WTC11 (cell line): ENCODE results near the gene TSPO. TPM values are rescaled to one million over a fixed set of nuclear protein-coding genes. Genes with fewer than 3 reads are reported as not detected.

ENCODE experiments used
- ATAC-seq: fragments of 200-7000 bp; cut with Tn5 transposase; 2 replicates; pipeline ENCODE4 v1.10.0; 2021; ENCODE audit warnings: mild to moderate bottlenecking, moderate library complexity
- CTCF ChIA-PET: fragments of 300-600 bp; sonication (Branson Sonifier 250); formaldehyde crosslinking; loops from one replicate; lab custom pipeline; 2021; ENCODE audit warnings: antibody characterized with exemption; lab: Charles Lee
- POLR2A ChIA-PET: fragments of 350-600 bp; sonication (Branson Sonifier 250); formaldehyde crosslinking; loops from one replicate; lab custom pipeline; 2021; ENCODE audit warnings: antibody characterized with exemption; lab: Charles Lee
- DNase-seq: peaks from one replicate; pipeline ENCODE4 v3.0.0; 2021; ENCODE audit warnings: low spot score
- H3K27ac Mint-ChIP-seq: 2 replicates; pipeline ENCODE4 v1.8.0; 2021; ENCODE audit warnings: mixed read lengths
- H3K27me3 Mint-ChIP-seq: 2 replicates; pipeline ENCODE4 v1.8.0; 2021; ENCODE audit warnings: low read depth, mild to moderate bottlenecking, moderate library complexity, mixed read lengths
- H3K36me3 Mint-ChIP-seq: 2 replicates; pipeline ENCODE4 v1.8.0; 2021; ENCODE audit warnings: mixed read lengths
- H3K4me1 Mint-ChIP-seq: 2 replicates; pipeline ENCODE4 v1.8.0; 2022; ENCODE audit warnings: mixed read lengths
- H3K4me3 Mint-ChIP-seq: 2 replicates; pipeline ENCODE4 v1.8.0; 2021; ENCODE audit warnings: mild to moderate bottlenecking, moderate library complexity, mixed read lengths
- H3K9me3 Mint-ChIP-seq: 2 replicates; pipeline ENCODE4 v1.8.0; 2021; ENCODE audit warnings: mixed read lengths
- ARID4B ChIP-seq: sonication (generic); formaldehyde crosslinking; IDR thresholded peaks from 2 replicates; pipeline ENCODE4 v1.8.0; 2023; ENCODE audit warnings: missing genetic modification reagents, mild to moderate bottlenecking, borderline replicate concordance
- NFE2L1 ChIP-seq: sonication (generic); formaldehyde crosslinking; IDR thresholded peaks from 2 replicates; pipeline ENCODE4 v1.8.1; 2023; ENCODE audit warnings: missing genetic modification reagents
- PRDM15 ChIP-seq: sonication (generic); formaldehyde crosslinking; IDR thresholded peaks from 2 replicates; pipeline ENCODE4 v1.8.0; 2022; ENCODE audit warnings: missing genetic modification reagents
- RELA ChIP-seq: sonication (generic); formaldehyde crosslinking; IDR thresholded peaks from 2 replicates; pipeline ENCODE4 v1.8.1; 2022; ENCODE audit warnings: missing genetic modification reagents, mild to moderate bottlenecking, borderline replicate concordance
- TEAD4 ChIP-seq: sonication (generic); formaldehyde crosslinking; IDR thresholded peaks from 2 replicates; pipeline ENCODE4 v1.8.0; 2022; ENCODE audit warnings: mild to moderate bottlenecking, missing genetic modification reagents
- USF2 ChIP-seq: sonication (generic); formaldehyde crosslinking; IDR thresholded peaks from 2 replicates; pipeline ENCODE4 v1.8.1; 2023; ENCODE audit warnings: mild to moderate bottlenecking, missing genetic modification reagents, moderate library complexity
- total RNA-seq: library from RNA; stranded (reverse); gene quantifications from 3 replicates; pipeline ENCODE4 v1.2.3, GENCODE V29; 2021

TSPO gene
- total RNA-seq, 1 experiment from 2014 or later, result 21.9 TPM

- Mint-ChIP-seq H3K27me3 (no peaks in the 10 kb centered on the region), H3K4me1 (peaks cover 9% of the 10 kb centered on the region), H3K9me3 (no peaks in the 10 kb centered on the region), H3K36me3 (no peaks in the 10 kb centered on the region), H3K27ac (no peak overlapping the region), H3K4me3 (no peak overlapping the region)
- ATAC-seq (no peak), DNase-seq (no peak)
- TF ChIP-seq RELA (no peak), NFE2L1 (CRISPR knock-in tag) (no peak)
- POLR2A ChIA-PET, result no interaction called here
- CTCF ChIA-PET, result interaction anchor here (1.0 to 1.2 kb wide), 2 partner anchors 22 to 26 kb away, joined by 3 to 8 read pairs; no protein-coding TSS in a partner anchor
Measured at GRCh38 chr22:43205748-43206508, 54.6 kb downstream of the TSPO start.

DNA sequence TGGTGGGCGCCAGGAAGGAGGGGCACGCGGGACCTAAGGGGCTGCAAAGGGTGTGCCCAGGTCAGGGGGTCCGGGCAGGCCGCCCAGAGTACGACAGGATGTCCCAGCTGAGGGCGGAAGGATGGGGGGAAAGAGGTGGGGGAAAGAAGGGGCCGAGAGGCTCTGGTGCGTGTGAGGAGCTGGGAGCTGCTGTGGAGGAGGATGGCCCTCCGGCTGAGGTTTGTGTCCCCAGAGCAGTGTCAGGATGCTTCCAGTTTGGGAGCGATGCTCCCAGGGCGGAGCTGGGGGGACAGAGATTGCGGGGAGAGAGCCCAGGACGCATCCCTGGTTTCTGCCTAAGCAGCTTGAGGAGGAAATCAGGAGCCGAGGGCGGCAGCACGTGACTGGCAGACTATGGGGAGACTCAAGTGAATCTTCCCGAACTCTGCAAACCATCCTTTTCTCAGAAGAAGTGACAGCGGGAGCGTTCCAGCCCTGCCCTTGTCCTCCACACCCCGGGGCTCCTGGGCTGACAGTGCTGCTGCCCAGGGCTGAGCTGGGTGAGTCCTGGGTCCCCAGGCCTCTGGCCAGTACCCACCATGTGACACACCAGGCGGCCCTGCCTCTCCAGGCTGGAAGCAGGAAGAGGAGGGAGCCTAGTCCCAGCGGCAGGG lies 55.3 kb downstream of the TSPO start:
- Mint-ChIP-seq H3K4me1 (peaks cover 9% of the 10 kb centered on the region), H3K27me3 (no peaks in the 10 kb centered on the region), H3K4me3 (no peak overlapping the region), H3K27ac (no peak overlapping the region)
- no peak for ATAC-seq
- no peak for DNase-seq
- no peak for TF ChIP-seq TEAD4
- TF ChIP-seq USF2 (CRISPR knock-in tag), result 0 out of 2 replicates have a peak, but pooled peaks have one; percentile 33
- TF ChIP-seq, all 79 proteins: peak for 1
- CTCF ChIA-PET, result interaction anchor here (1.0 to 1.2 kb wide), 3 partner anchors 19 to 25 kb away, joined by 3 to 8 read pairs (median 6); partner anchors contain the start of gene TTLL12
- POLR2A ChIA-PET, result no interaction called here
- H3K36me3 Mint-ChIP-seq, result no peaks in the 10 kb centered on the region
- H3K9me3 Mint-ChIP-seq, result no peaks in the 10 kb centered on the region

DNA sequence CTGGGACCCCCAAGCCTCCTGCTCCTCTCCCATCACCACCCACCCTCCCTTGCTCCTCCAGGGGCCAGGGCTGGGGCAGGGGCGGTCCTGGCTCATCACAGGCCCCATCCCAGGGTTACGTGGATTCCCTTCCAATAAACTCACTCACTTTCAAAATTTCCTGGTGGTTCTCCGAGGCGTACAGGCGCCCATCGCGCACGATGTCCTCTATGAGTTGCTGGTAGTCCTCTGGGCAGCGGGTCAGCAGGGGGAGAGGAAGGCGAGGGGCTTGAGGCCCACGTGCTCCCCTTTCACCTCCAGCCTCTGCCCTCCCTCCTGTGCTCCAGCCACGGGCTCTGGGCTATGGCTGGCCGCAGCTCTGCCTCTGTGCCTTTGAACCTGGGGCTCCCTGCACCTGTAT lies 56.0 kb downstream of the TSPO start:
- Mint-ChIP-seq H3K27ac (no peak overlapping the region), H3K27me3 (no peaks in the 10 kb centered on the region), H3K9me3 (no peaks in the 10 kb centered on the region), H3K4me1 (peaks cover 9% of the 10 kb centered on the region), H3K4me3 (no peak overlapping the region), H3K36me3 (no peaks in the 10 kb centered on the region)
- no peak for TF ChIP-seq PRDM15
- TF ChIP-seq ARID4B, result no peak
- ChIA-PET CTCF (interaction anchor here (0.9 to 1.2 kb wide), 4 partner anchors 20 to 25 kb away, joined by 3 to 8 read pairs (median 4); partner anchors contain the start of gene TTLL12), POLR2A (no interaction called here)
- DNase-seq, result no peak
- ATAC-seq, result no peak
